Testis (tissue), 3 donors: ENCODE measurements around the gene ADAMTS10. TPM values are rescaled to one million over a fixed set of nuclear protein-coding genes. Genes with fewer than 3 reads are reported as not detected.

Source experiments
- DNase-seq: peaks from one replicate; pipeline ENCODE4 v3.0.0-alpha.2; 2019
- H3K27ac ChIP-seq, 2 donors: fragments of 200-600 bp; sonication (generic); one replicate each; pipeline ENCODE4 v1.5.1; 2019
- H3K27me3 ChIP-seq: fragments of 200-600 bp; sonication (generic); one replicate; pipeline ENCODE4 v1.5.1; 2019
- H3K36me3 ChIP-seq: fragments of 200-600 bp; sonication (generic); one replicate; pipeline ENCODE4 v1.5.1; 2017; ENCODE audit warnings: low read depth; ENCODE audit errors: missing control alignments
- H3K4me1 ChIP-seq: fragments of 200-600 bp; sonication (generic); one replicate; pipeline ENCODE4 v1.5.1; 2019
- H3K4me3 ChIP-seq, 2 donors: fragments of 200-600 bp; sonication (generic); one replicate each; pipeline ENCODE4 v1.5.1; 2017 to 2019
- H3K9me3 ChIP-seq: fragments of 200-600 bp; sonication (generic); one replicate; pipeline ENCODE4 v1.5.1; 2017
- CTCF ChIP-seq, 3 experiments: fragments of 450-650 bp in 2 of 3; fragments of 200-600 bp in 1 of 3; sonication (generic) in 1 of 3; IDR thresholded peaks; one replicate each; pipeline ENCODE4 v1.5.1; 2016 to 2019; ENCODE audit warnings: antibody characterized with exemption in 3 of 3, mild to moderate bottlenecking in 2 of 3, moderate library complexity in 1 of 3
- POLR2A ChIP-seq: fragments of 450-650 bp; IDR thresholded peaks from one replicate; pipeline ENCODE4 v1.6.1; 2017; ENCODE audit warnings: antibody characterized with exemption, mild to moderate bottlenecking, moderate library complexity
- WGBS, 2 donors: methylation state at CpG; one replicate each; pipeline ENCODE4 v1.1.5; 2018; 5-methylcytosine and 5-hydroxymethylcytosine counted together
- intact Hi-C: fragments of 100-400 bp; cut with DNase I; formaldehyde crosslinking; loops from one replicate; pipeline ENCODE4 v1.15.1; 2023; ENCODE audit warnings: low total_unique reads
- polyA plus RNA-seq: library from polyadenylated mRNA; stranded (reverse); fragments of 350-450 nt; fragmentation: Illumina TruSeq; extraction: RNeasy Lipid Tissue Mini Kit (QIAGEN cat#74804); gene quantifications from one replicate; pipeline ENCODE4 v1.2.3, GENCODE V29; 2014; ENCODE audit warnings: low read depth, low replicate concordance; ENCODE audit not compliant: insufficient read depth
- total RNA-seq, 2 donors: library from RNA; depleted of rRNA; stranded (reverse); fragments of >200 nt; gene quantifications; one replicate each; pipeline ENCODE4 v1.2.3, GENCODE V29; 2016

The ADAMTS10 gene
- total and polyA plus RNA-seq, 3 donors from 2014 or later, result 7.2 to 31.9 (median 27.9) TPM

GRCh38 chr19:8612807-8613171 is 2.3 kb upstream of the ADAMTS10 start:
- Histone ChIP-seq H3K4me3 (no peak overlapping the region), H3K4me1 (peaks cover 4% of the 10 kb centered on the region), H3K9me3 (no peaks in the 10 kb centered on the region), H3K27me3 (no peaks in the 10 kb centered on the region), H3K36me3 (no peaks in the 10 kb centered on the region), H3K27ac (no peak overlapping the region)
- TF ChIP-seq CTCF (IDR thresholded peaks at IDR 0.05), result no peak
- TF ChIP-seq POLR2A, result no peak
- DNase-seq, result no peak
- 41 to 73% methylated on average over 5 of the region's 5 CpGs for WGBS, 2 donors
- intact Hi-C loops, result no loop called here

GRCh38 chr19:8611877-8612806 is 1.6 kb upstream of the ADAMTS10 start:
- Histone ChIP-seq H3K36me3 (no peaks in the 10 kb centered on the region), H3K4me1 (peaks cover 4% of the 10 kb centered on the region), H3K4me3 (no peak overlapping the region), H3K27me3 (no peaks in the 10 kb centered on the region), H3K9me3 (no peaks in the 10 kb centered on the region), H3K27ac (no peak overlapping the region)
- DNase-seq, result peak; percentile 55
- intact Hi-C loops, result no loop called here
- TF ChIP-seq POLR2A, result no peak
- no peak for TF ChIP-seq CTCF (IDR thresholded peaks at IDR 0.05)
- WGBS, 2 donors, result 31 to 55% methylated on average over 8 to 12 of the region's 12 CpGs

DNA sequence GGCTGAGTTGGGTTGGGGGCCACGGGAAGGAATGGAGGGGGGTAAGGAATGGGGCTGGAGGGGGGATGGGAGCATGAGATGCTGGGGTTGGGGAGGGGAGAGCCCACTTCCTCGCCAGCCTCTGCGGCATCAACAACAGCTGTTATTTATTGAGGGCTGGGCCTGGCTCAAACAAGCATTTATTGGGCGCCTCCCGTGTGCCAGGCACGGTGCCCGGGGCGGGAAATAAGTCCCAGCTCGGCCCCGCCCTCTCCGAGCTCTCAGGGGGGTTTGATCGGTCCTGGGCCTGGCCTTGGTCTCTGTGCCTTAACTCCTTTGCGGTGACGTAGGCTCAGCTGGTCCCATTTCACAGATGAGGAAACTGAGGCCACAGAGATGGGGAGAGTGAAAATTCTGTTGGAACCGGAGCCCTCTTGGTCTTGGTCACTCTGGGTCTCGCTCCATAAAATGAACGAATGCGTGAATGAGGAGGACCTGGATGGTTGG is 919 bp upstream of the ADAMTS10 start:
- DNase-seq, result no peak

DNA sequence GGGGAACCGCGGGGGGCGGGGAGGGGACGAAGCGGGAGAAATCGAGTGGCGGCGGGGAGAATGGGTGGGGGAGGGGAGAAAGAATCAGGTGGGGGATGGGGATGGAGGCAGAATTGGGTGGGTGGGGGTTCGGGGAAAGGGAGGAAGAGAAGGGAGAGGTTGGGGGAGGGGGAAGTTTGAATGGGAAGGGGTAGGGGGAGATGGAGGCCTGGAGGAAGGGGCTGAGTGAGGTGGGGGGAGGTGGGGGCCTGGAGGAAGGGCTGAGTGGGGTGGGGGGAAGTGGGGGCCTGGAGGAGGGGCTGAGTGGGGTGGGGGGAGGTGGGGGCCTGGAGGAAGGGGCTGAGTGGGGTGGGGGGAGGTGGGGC is 403 bp upstream of the ADAMTS10 start:
- no peak for DNase-seq
- Histone ChIP-seq H3K4me3 (peak overlapping the region in 1 of 2 donors; percentile 65), H3K9me3 (no peaks in the 10 kb centered on the region), H3K36me3 (no peaks in the 10 kb centered on the region), H3K27me3 (no peaks in the 10 kb centered on the region), H3K27ac (peak overlapping the region in 1 of 2 donors; percentile 56), H3K4me1 (peaks cover 4% of the 10 kb centered on the region)
- intact Hi-C loops, result no loop called here
- TF ChIP-seq CTCF (IDR thresholded peaks at IDR 0.05) (no peak), POLR2A (no peak)
- WGBS, 2 donors, result 0 to 17% methylated on average over 1 to 2 of the region's 9 CpGs

More for the DNA sequence above, 919 bp upstream of the ADAMTS10 start:
- no peaks in the 10 kb centered on the region for H3K27me3 ChIP-seq
- TF ChIP-seq CTCF (IDR thresholded peaks at IDR 0.05), result no peak
- no peak for TF ChIP-seq POLR2A
- H3K4me3 ChIP-seq, result no peak overlapping the region
- peaks cover 4% of the 10 kb centered on the region for H3K4me1 ChIP-seq
- H3K9me3 ChIP-seq, result no peaks in the 10 kb centered on the region
- no peaks in the 10 kb centered on the region for H3K36me3 ChIP-seq
- H3K27ac ChIP-seq, result no peak overlapping the region
- intact Hi-C loops, result no loop called here
- WGBS, 2 donors, result 33 to 36% methylated on average over 15 of the region's 18 CpGs
